Lower leg skin (tissue), 3 donors: ENCODE results near the gene POLD4.

Source experiments
- CTCF ChIP-seq, 3 donors: fragments of 450-650 bp; IDR thresholded peaks; one replicate each; pipeline ENCODE4 v1.5.1; 2016; ENCODE audit warnings: antibody characterized with exemption in 3 of 3, mild to moderate bottlenecking in 3 of 3, moderate library complexity in 2 of 3
- POLR2A ChIP-seq, 2 donors: fragments of 450-650 bp; IDR thresholded peaks; one replicate each; pipeline ENCODE4 v1.6.1; 2016 to 2017; ENCODE audit warnings: antibody characterized with exemption in 2 of 2, mild to moderate bottlenecking in 1 of 2, moderate library complexity in 1 of 2

GRCh38 chr11:67320691-67321090 lies 32.7 kb downstream of the POLD4 start:
- TF ChIP-seq POLR2A (IDR thresholded peaks at IDR 0.05) (no peak), CTCF (IDR thresholded peaks at IDR 0.05) (no peak)
